NCI-H748 (cell line): ENCODE results near the gene TINCR.

Experiments
- DNase-seq: peaks from one replicate; lab custom pipeline; 2025; ENCODE audit not compliant: unreplicated experiment; lab: John Stamatoyannopoulos, UW

TINCR gene

DNA sequence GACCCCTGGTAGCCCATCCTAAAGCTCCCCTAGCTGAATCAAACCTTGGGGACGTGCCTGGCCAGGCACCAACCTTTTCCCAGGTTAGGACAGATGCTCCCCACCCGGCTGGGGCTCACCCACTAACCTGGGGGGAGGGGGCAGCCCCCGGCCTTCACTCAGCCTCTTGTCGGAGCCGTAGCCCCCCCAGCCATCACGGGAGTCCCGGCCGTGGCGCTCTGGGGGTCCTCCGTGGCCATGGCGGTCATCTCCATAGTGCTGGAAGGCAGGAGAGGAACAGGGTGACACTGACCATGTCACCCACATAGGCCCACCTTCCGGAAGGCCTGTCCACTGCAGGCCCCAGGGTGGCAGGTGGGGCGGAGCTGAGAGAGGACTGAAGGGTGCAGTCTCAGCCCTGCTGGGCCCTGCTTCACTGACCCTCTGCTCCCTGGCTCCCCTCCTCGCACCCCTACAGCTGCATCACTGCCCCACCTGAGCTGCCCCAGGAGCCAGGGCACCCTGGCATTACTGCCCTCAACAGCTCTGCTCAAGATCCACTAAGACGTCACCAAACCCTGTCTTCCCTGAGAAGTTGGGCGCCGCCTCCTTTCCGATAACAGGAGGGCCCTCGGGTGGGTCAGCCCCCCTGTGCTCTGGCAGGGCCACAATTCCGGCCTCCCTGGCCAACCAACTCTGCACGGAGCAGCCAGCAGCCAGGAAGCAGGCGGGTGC lies 22.6 kb upstream of the TINCR start:
- no peak for DNase-seq

DNA sequence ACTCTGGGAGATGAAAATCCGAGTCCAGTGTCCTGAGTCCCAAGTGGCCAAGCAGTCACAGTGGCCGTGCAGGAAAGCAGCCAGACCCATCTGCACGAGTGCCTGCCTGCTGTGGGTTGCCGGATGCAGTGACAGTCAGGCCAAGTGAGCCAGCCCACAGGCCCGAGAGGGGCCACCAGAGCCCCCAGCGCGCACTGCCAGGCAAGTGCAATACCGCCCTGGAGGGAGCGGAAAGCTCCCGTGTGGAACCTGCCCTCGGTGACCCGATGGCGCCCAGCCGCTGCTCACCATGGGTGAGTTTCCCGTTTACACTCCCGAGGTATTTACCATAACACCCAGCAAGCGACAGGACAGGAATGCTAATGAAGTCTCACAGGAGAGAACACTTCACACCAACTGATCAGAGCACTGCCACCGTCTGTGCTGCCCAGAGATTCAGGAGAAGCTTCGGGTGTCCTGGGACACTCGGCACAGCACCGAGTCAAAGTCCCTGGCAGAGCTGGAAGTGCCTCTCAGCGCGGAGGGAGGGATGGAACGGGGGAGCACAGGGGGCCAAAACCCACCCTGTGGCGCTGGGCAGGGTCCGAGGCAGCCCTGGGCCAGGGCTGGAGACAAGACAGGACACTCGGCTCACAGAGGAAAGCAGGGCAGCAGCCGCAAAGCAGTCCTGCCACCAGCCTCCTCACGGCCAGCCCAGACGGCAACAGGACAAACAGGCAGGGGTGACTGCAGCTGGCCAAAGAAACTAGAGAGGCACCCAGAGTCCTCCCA lies 21.3 kb upstream of the TINCR start:
- DNase-seq, result no peak

GRCh38 chr19:5588441-5588840 lies 20.7 kb upstream of the TINCR start:
- no peak for DNase-seq

DNA sequence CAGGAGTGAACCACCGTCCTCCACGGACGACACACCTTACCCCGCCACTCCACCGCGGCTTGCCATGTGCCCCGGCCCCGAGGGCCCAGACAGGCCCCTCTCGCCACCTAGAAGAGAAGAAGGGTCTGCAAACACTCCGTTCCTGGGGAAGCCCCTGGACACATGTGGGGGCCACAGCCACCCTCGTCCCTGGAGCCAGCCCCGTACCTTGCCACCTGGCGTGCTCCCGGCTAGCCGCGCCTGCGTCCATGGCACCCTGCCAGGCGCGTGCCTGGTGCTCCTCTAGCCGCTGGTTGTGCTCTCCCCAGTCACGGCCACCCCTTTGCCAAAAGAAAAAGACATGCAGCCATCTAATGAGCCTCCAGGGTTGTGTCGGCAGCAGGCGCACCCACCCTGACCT lies 19.9 kb upstream of the TINCR start:
- DNase-seq, result peak; percentile 38

- no peak for DNase-seq
Observed at GRCh38 chr19:5587071-5587455, 19.3 kb upstream of the TINCR start.

GRCh38 chr19:5586300-5587070 lies 18.7 kb upstream of the TINCR start:
- DNase-seq, result no peak

DNA sequence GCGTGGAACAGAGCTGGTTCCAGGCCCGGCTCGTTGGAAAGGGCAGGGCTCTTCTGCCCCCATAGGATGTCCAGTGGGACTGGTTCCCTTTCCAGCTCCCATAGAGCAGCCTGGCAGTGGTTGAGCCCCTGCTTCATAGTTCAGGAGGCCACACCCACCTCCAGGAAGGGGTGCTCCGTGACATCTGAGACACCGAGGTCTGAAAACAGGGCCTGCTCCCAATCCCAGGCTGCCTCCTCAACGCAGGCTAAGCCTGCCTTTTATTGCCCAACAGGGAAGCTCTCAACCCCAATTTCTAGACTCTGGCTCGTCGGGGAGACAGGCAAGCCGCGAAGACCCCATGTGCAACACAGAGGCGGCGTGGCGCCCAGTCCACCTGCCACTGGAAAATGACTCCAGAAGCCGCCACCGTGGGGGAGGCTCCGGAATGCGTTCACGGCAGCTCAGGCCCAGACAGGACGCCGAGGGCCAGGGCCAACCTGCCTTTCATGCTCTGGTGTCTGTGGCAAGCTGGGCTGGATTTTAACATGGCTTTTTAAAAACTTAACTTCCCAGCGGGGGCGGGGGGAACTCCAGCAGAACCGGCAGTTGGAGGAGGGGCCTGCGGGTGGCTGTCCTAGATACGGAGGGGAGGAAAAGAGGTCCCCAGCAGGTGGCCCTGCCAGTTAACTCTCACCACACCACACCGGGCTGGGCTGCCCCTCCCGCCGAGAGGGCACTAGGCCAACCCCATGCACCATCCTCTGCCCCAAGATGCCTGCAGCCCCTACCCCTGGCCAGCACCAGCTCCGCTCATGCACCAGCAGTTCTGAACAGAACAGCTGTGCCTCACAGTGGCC lies 17.9 kb upstream of the TINCR start:
- no peak for DNase-seq

- peak; percentile 29 for DNase-seq
Observed at GRCh38 chr19:5580161-5580571, 12.4 kb upstream of the TINCR start.

DNA sequence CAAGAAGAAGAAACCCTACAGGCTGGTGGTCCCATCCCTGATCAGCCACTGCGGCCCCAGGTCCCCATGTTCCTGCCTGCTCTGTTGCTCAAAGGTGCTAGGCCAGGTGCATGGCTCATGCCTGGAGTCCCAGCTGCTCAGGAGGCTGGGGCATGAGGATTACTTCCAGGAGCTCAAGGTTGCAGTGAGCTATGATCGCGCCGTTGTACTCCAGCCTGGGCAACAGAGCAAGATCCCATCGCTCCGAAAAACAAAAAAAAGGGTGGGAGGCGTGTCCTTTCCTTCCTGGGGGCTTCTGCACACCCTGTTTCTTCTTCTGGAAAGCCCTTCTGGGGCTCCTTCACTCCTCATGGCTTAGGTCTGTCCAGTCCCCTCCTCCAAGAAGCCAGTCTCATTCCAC lies 11.9 kb upstream of the TINCR start:
- no peak for DNase-seq

DNA sequence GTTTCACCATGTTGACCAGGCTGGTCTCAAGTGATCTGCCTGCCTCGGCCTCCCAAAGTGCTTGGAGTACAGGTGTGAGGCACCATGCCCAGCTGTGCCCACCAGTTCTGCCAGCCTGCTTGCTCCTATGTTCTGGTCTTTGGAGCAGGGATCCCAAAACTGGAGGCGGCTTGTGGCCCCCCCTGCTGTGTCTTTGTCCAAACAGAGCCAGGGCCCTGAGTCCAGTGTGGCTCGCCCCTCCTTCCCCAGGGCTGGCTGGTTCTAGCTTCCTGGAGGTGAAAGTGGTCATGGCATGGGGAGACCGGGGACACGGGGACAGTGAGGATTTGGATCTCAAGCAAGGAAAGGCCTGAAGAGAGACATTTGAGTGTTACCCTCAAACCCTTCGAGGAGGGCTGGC lies 11.5 kb upstream of the TINCR start:
- DNase-seq, result no peak

DNA sequence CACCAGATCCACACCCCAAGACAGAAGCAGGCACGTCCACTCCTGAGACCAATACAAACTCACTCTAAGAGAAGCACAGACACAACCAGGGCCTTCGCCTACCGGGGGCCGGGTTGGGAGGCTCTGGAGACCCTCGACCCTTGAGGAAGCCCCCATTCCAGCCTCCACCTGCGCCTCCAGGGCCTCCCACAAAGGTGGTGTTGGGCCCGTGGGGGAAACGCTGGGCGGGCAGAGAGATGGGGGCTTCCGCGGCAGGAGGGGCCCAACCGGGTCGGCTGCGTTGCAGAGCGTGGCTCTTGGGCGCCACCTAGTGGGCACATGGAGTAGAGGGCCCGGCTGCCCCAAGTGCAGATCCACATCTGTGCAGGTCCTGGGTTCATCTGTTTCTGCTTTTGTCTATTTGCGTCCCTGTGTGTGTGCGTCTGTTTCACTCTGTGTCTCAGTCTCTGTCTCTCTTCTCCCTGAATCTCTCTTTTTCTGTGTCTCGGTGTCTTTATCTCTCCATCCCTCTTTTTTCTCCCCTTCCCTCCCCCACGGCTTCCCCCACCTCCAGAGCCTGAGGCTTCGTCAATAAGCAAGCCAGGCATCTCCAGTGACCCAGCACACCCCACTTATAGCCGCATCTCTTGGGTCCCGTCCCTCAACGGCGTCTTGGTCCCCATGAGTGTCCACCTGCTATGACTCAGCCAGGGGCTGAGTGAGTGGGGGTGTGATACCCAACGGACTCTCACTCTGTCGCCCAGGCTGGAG lies 10.5 kb upstream of the TINCR start:
- DNase-seq, result peak; percentile 54

DNA sequence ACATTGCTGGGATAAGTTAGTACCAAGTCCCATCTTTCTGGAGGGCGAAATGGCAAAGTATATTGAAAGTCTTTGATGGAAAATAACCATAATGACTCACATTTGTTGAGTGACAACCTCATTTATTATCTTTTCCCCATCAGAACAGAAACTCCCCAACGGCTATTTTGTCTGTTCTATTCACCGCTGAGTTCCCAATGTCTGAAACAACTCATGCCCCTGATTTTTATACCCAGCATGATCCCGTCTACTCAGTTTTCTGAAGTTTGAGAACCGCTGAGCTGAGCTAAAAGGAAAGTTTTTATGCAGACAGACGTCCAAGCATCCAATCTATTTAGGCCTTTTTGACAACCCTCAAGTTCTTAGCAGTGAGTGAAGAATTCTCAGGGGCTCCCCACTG lies 7.8 kb upstream of the TINCR start:
- no peak for DNase-seq

DNA sequence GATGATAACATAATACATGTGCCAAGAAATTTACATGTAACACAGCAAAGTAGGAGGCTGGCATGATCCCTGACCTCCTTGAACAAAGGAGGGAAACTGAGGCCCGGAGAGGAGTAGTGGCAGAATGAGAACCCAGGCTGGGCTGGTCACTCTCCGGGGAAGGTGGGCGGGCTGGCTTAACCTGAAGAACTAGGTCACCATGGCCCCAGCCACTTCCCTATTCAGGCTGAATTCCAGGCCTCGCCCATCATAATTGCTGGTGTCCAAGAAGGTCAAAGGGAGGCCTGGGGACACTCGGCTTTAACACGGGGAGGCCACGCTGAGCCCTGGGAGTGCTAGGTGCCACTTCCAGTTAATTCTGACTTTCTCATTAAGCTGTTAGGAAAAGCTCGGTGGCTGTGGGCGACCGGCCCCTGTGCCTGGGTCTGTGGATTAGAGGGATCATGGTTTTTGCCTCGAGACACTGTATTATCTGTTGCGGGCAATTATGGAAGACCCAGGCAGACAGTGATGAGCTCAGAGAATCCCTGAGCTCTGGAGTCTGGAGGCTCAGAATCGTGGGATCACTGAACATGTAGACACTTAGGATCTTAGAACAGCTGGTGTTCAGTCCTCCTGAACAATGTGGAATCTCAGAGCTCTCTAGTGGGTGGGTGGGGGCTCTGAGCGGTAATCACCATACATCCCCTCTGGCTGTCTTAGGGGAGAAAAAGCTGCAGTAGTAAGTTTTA lies 5.0 kb upstream of the TINCR start:
- no peak for DNase-seq

GRCh38 chr19:5571777-5572176 lies 4.0 kb upstream of the TINCR start:
- no peak for DNase-seq

DNA sequence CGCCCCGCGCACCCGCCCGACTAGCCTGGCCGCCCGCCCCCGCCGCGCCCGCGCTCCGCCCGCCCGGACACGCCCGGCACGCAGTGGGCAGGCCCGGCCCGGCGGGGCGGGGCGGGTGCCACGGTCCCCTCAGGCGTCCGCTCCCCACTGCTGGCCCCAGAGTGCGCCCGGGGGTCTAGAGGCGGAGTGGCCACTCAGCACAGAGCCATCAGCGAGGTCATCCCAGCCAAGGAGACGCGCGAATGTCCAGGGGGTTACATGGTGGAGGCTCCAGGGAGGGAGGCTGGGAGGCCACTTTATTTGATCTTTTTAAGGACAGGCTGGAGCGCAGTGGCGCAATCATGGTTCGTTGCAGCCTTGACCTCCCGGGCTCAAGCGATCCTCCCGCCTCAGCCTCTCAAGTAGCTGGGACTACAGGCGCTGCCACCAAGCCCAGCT lies 236 bp upstream of the TINCR start:
- no peak for DNase-seq

- no peak for DNase-seq
Observed at GRCh38 chr19:5564930-5565329, 2.8 kb downstream of the TINCR start.

DNA sequence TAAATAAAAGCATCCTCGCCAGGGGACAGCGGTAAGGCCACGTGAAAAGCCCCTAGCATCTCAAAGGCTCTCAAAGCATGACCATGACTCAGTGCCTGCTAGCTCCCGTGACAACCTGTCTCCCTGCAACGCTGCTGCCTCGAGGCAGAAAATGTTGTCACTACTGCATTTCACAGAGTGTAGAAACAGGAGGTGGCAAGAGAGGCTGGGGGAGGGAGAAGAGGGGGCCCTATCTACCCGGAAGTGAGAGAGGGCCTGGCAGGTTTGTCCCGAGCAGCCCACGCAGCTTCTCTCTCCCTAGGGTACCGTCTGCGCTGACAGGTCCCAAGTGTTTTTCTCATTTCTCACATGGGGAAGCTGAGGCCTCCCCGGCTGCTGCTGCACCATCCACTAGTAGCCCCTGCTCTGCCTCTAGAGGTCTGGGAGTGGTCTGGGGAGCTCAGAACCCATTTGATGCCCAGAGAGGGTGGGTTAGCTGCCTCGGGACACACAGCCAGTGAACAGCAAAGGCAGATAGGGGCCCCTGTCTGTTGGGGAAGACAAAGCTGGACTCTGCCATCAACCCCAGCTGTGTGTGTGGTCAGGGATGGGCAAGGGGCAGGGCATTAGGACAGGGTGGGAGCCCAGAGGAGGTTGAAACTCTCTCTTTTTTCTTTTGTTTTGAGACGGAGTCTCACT lies 3.7 kb downstream of the TINCR start:
- no peak for DNase-seq

GRCh38 chr19:5563008-5563431 lies 4.7 kb downstream of the TINCR start:
- DNase-seq, result peak; percentile 23

DNA sequence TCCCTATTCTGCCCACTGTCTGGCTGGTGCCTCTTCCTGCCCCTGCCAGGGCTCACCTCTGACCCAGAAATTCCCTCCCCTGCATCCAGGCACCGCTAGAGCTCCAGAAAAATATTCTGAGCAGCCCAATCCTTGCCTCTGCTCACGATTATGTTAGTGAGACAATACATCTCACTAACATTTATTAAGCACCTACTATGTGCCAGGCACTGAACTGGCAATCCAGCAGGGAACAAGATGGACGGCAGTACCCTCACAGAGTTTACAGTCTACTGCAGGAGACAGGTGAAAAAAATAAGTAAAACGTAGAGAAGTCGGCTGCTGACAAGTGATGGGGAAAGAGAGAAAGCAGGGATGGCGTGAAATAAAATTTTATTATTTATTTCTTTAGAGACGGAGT lies 5.5 kb downstream of the TINCR start:
- no peak for DNase-seq
